Measurements from ENCODE around the gene APBA1. TPM values are rescaled to one million over a fixed set of nuclear protein-coding genes. Genes with fewer than 3 reads are reported as not detected.

The APBA1 gene
- total RNA-seq, 2 experiments from 2014 or later: 0.47 to 1.4 TPM

GRCh38 chr9:69718218-69718617 is 46.0 kb upstream of the APBA1 start:
- H3K36me3 Mint-ChIP-seq (ENCODE audit: low read depth): peaks cover 86% of the 10 kb centered on the region
- no peak for TF ChIP-seq CTCF (IDR thresholded peaks at IDR 0.05)
- ChIA-PET CTCF (no interaction called here), POLR2A (no interaction called here)
- H3K4me3 Mint-ChIP-seq: no peak overlapping the region
- no peak overlapping the region for H3K4me3 ChIP-seq (ENCODE audit: low read length)
- H3K27ac ChIP-seq (ENCODE audit: low read depth in 1 of 2, low read length in 2 of 2): no peak overlapping the region
- H3K36me3 ChIP-seq (ENCODE audit: insufficient read depth, low read length): peaks cover 41% of the 10 kb centered on the region
- no peaks in the 10 kb centered on the region for H3K4me1 Mint-ChIP-seq (ENCODE audit: low read depth)
- H3K27me3 Mint-ChIP-seq: no peaks in the 10 kb centered on the region
- H3K27me3 ChIP-seq (ENCODE audit: control insufficient read depth in 1 of 2, insufficient read depth in 2 of 2, low read length in 2 of 2): no peaks in the 10 kb centered on the region
- H3K27ac Mint-ChIP-seq: no peak overlapping the region
- ATAC-seq (ENCODE audit: poor library complexity): no peak
- H3K9me3 ChIP-seq (ENCODE audit: control insufficient read depth in 1 of 2, insufficient read depth in 1 of 2, low read length in 2 of 2): no peaks in the 10 kb centered on the region
- intact Hi-C loops (cut with DNase I, micrococcal nuclease): loop anchor here in 1 of 2 experiments (10.0 kb wide), 1 partner anchor 63 kb away; no protein-coding TSS in a partner anchor
- H3K4me1 ChIP-seq (ENCODE audit: insufficient read depth, low read length): no peaks in the 10 kb centered on the region
- H3K9me3 Mint-ChIP-seq: no peaks in the 10 kb centered on the region
- no peak for DNase-seq

GRCh38 chr9:69715825-69716224 is 43.7 kb upstream of the APBA1 start:
- Histone ChIP-seq H3K27ac (ENCODE audit: low read depth in 1 of 2, low read length in 2 of 2) (no peak overlapping the region), H3K9me3 (ENCODE audit: control insufficient read depth in 1 of 2, insufficient read depth in 1 of 2, low read length in 2 of 2) (no peaks in the 10 kb centered on the region), H3K27me3 (ENCODE audit: control insufficient read depth in 1 of 2, insufficient read depth in 2 of 2, low read length in 2 of 2) (no peaks in the 10 kb centered on the region), H3K4me3 (ENCODE audit: low read length) (no peak overlapping the region), H3K36me3 (ENCODE audit: insufficient read depth, low read length) (peaks cover 37% of the 10 kb centered on the region), H3K4me1 (ENCODE audit: insufficient read depth, low read length) (no peaks in the 10 kb centered on the region)
- ChIA-PET POLR2A (no interaction called here), CTCF (no interaction called here)
- H3K4me1 Mint-ChIP-seq (ENCODE audit: low read depth): no peaks in the 10 kb centered on the region
- DNase-seq (no peak), ATAC-seq (ENCODE audit: poor library complexity) (no peak)
- H3K9me3 Mint-ChIP-seq: no peaks in the 10 kb centered on the region
- peaks cover 83% of the 10 kb centered on the region for H3K36me3 Mint-ChIP-seq (ENCODE audit: low read depth)
- no peaks in the 10 kb centered on the region for H3K27me3 Mint-ChIP-seq
- H3K27ac Mint-ChIP-seq: no peak overlapping the region
- no peak for TF ChIP-seq CTCF (IDR thresholded peaks at IDR 0.05)
- H3K4me3 Mint-ChIP-seq: no peak overlapping the region
- intact Hi-C loops (cut with DNase I, micrococcal nuclease): loop anchor here in 1 of 2 experiments (10.0 kb wide), 1 partner anchor 61 kb away; no protein-coding TSS in a partner anchor

- ATAC-seq (ENCODE audit: poor library complexity): no peak
Measured at GRCh38 chr9:69715096-69715495, 42.9 kb upstream of the APBA1 start.

More at GRCh38 chr9:69715096-69715495, 42.9 kb upstream of the APBA1 start:
- CTCF ChIA-PET: no interaction called here
- Mint-ChIP-seq H3K4me3 (no peak overlapping the region), H3K36me3 (ENCODE audit: low read depth) (peaks cover 76% of the 10 kb centered on the region), H3K9me3 (no peaks in the 10 kb centered on the region), H3K27me3 (no peaks in the 10 kb centered on the region), H3K4me1 (ENCODE audit: low read depth) (no peaks in the 10 kb centered on the region), H3K27ac (no peak overlapping the region)
- TF ChIP-seq CTCF (IDR thresholded peaks at IDR 0.05): no peak
- POLR2A ChIA-PET: no interaction called here
- intact Hi-C loops (cut with DNase I, micrococcal nuclease): loop anchor here in 1 of 2 experiments (10.0 kb wide), 1 partner anchor 60 kb away; no protein-coding TSS in a partner anchor
- no peak for DNase-seq
- H3K4me3 ChIP-seq (ENCODE audit: low read length): no peak overlapping the region
- no peaks in the 10 kb centered on the region for H3K9me3 ChIP-seq (ENCODE audit: control insufficient read depth in 1 of 2, insufficient read depth in 1 of 2, low read length in 2 of 2)
- H3K36me3 ChIP-seq (ENCODE audit: insufficient read depth, low read length): peaks cover 37% of the 10 kb centered on the region
- no peaks in the 10 kb centered on the region for H3K4me1 ChIP-seq (ENCODE audit: insufficient read depth, low read length)
- H3K27ac ChIP-seq (ENCODE audit: low read depth in 1 of 2, low read length in 2 of 2): no peak overlapping the region
- H3K27me3 ChIP-seq (ENCODE audit: control insufficient read depth in 1 of 2, insufficient read depth in 2 of 2, low read length in 2 of 2): no peaks in the 10 kb centered on the region

Measured in CD4-positive, alpha-beta T cell (primary cell).